ENCODE measurements around the gene LYPLAL1. TPM values are rescaled to one million over a fixed set of nuclear protein-coding genes. Genes with fewer than 3 reads are reported as not detected.

Gene LYPLAL1
- total RNA-seq, 1 experiment from 2014 or later: 21.1 TPM

DNA sequence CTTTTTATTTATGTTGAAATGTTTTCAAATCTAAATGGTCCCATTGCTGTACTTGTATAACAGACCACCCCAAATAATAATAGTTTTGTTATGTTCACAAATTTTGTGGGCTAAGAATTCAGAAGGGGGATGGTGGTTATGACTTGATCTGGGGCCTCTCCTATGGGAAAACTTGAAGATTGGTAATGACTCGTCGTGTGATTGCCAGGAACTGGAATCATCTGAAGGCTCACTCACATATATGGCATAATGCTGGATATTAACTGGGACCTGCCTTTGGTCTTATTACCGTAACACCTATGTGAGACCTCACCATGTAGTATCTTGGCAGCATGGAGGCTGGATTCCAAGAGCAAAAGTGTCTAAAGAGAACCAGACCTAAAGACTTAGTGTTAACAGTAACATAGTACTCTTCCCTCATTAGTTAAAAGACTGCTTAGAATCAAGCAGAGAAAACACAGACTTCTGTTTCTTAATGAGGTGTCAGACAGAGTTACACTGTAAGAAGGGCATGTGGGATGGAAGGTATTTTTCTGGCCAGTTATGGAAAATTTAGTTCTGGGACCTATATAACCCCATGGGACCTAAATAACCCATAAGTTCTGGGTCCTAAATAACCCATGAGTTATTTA is 11.9 kb downstream of the LYPLAL1 start:
- no peak overlapping the region for H2BK15ac ChIP-seq (ENCODE audit: low read depth, low read length)
- no peak overlapping the region for H3K18ac ChIP-seq (ENCODE audit: insufficient read length, low read depth, low read length)
- 0 out of 7 replicates have a peak overlapping the region, but pooled peaks of 1 of the 3 experiments have one; percentile 19 for H3K27ac Mint-ChIP-seq
- no peak overlapping the region for H3K4me3 Mint-ChIP-seq
- no peak overlapping the region for H3K9ac ChIP-seq (ENCODE audit: extremely low read depth, insufficient read length, low read length)
- H2AFZ ChIP-seq (ENCODE audit: low read length): no peak overlapping the region
- no peak overlapping the region for H3T11ph ChIP-seq (ENCODE audit: low read length)
- H3K79me1 ChIP-seq (ENCODE audit: insufficient read depth, low read depth, low read length, poor library complexity, severe bottlenecking): no peaks in the 10 kb centered on the region
- no peak overlapping the region for H3K14ac ChIP-seq (ENCODE audit: insufficient read depth, low read length)
- H3K4me1 ChIP-seq (ENCODE audit: insufficient read depth, low read length): no peaks in the 10 kb centered on the region
- H2BK12ac ChIP-seq (ENCODE audit: insufficient read length, low read depth, low read length): no peak overlapping the region
- no peak overlapping the region for H4K5ac ChIP-seq (ENCODE audit: insufficient read length, low read depth, low read length)
- H2BK20ac ChIP-seq (ENCODE audit: low read depth, low read length, poor library complexity, severe bottlenecking): no peak overlapping the region
- H4K20me1 ChIP-seq (ENCODE audit: control insufficient read depth, insufficient read depth, insufficient read length): no peaks in the 10 kb centered on the region
- WGBS (ENCODE audit: extremely low coverage, insufficient read length, low lambda C conversion rate): no CpG with 5 or more reads among the region's 3 CpGs
- no peak overlapping the region for H3K27ac ChIP-seq (ENCODE audit: insufficient read length, low read depth, low read length)
- no peaks in the 10 kb centered on the region for H3K9me3 ChIP-seq (ENCODE audit: control insufficient read depth, low read depth, low read length)
- H3K79me2 ChIP-seq (ENCODE audit: insufficient read depth, low read length): no peaks in the 10 kb centered on the region
- H3K27me3 ChIP-seq (ENCODE audit: insufficient read depth, low read length): no peaks in the 10 kb centered on the region
- H3K9me3 Mint-ChIP-seq: no peaks in the 10 kb centered on the region; a peak in 1 of 5 replicates
- no peak overlapping the region for H2AK5ac ChIP-seq (ENCODE audit: insufficient read length, low read length)
- no peaks in the 10 kb centered on the region for H3K23me2 ChIP-seq (ENCODE audit: insufficient read length, low read depth, low read length, poor library complexity, severe bottlenecking)
- H3K4me1 Mint-ChIP-seq: peaks cover 13 to 15% of the 10 kb centered on the region in 2 experiments; a peak in 2 of 4 replicates
- no peaks in the 10 kb centered on the region for H3K27me3 Mint-ChIP-seq (ENCODE audit: low read depth)
- H3K36me3 Mint-ChIP-seq (ENCODE audit: insufficient read depth in 1 of 3, low read depth in 3 of 3): no peaks in the 10 kb centered on the region
- no peak overlapping the region for H3K23ac ChIP-seq (ENCODE audit: insufficient read length, low read depth, low read length)
- no peak for DNase-seq
- H3K56ac ChIP-seq (ENCODE audit: insufficient read length, low read depth, low read length): no peak overlapping the region
- H3K4ac ChIP-seq (ENCODE audit: low read depth, low read length): no peak overlapping the region
- no peak overlapping the region for H2BK5ac ChIP-seq (ENCODE audit: insufficient read length, low read length)
- no peak overlapping the region for H4K91ac ChIP-seq (ENCODE audit: insufficient read length, low read depth, low read length)
- TF ChIP-seq, protein P1, sequence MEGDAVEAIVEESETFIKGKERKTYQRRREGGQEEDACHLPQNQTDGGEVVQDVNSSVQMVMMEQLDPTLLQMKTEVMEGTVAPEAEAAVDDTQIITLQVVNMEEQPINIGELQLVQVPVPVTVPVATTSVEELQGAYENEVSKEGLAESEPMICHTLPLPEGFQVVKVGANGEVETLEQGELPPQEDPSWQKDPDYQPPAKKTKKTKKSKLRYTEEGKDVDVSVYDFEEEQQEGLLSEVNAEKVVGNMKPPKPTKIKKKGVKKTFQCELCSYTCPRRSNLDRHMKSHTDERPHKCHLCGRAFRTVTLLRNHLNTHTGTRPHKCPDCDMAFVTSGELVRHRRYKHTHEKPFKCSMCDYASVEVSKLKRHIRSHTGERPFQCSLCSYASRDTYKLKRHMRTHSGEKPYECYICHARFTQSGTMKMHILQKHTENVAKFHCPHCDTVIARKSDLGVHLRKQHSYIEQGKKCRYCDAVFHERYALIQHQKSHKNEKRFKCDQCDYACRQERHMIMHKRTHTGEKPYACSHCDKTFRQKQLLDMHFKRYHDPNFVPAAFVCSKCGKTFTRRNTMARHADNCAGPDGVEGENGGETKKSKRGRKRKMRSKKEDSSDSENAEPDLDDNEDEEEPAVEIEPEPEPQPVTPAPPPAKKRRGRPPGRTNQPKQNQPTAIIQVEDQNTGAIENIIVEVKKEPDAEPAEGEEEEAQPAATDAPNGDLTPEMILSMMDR (conservative IDR thresholded peaks at IDR 0.05): no peak
- H2BK120ac ChIP-seq (ENCODE audit: low read depth, low read length, poor library complexity, severe bottlenecking): no peak overlapping the region
- no peak overlapping the region for H3K4me2 ChIP-seq (ENCODE audit: insufficient read depth, insufficient read length, low read length)
- no peak overlapping the region for H4K8ac ChIP-seq (replicated peaks; ENCODE audit: insufficient read length, low read depth, low read length)
